Measurements from ENCODE around the gene C4orf50. TPM values are rescaled to one million over a fixed set of nuclear protein-coding genes. Genes with fewer than 3 reads are reported as not detected.

C4orf50 gene
- polyA plus RNA-seq, 1 donor from 2014 or later = 1.6 TPM

DNA sequence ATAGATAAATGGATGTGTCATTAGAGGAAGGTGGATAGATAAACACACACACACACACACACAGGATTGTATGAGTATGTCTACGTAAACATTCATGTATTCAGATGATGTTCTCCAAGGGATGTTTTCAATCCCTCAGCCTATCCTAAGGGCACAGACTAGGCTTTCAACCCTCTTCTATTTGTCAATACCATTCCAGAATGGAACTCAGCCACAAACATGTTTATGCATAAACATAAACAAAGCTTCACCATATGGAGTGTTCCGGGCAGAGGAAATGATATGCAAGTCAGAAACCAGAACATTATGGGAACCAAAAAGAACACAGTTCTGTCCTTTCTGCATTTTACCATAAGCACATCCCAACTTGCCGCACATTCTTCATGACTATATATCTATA is 150.4 kb downstream of the C4orf50 start:
- TF ChIP-seq RAD21 (conservative IDR thresholded peaks at IDR 0.05) (no peak), POLR2AphosphoS5 (IDR thresholded peaks at IDR 0.05) (no peak), SMC3 (conservative IDR thresholded peaks at IDR 0.05; ENCODE audit: poor library complexity) (no peak), MXI1 (conservative IDR thresholded peaks at IDR 0.05; ENCODE audit: poor library complexity, severe bottlenecking) (no peak), EP300 (conservative IDR thresholded peaks at IDR 0.05; ENCODE audit: poor library complexity, severe bottlenecking) (no peak)
- TF ChIP-seq, protein P1, sequence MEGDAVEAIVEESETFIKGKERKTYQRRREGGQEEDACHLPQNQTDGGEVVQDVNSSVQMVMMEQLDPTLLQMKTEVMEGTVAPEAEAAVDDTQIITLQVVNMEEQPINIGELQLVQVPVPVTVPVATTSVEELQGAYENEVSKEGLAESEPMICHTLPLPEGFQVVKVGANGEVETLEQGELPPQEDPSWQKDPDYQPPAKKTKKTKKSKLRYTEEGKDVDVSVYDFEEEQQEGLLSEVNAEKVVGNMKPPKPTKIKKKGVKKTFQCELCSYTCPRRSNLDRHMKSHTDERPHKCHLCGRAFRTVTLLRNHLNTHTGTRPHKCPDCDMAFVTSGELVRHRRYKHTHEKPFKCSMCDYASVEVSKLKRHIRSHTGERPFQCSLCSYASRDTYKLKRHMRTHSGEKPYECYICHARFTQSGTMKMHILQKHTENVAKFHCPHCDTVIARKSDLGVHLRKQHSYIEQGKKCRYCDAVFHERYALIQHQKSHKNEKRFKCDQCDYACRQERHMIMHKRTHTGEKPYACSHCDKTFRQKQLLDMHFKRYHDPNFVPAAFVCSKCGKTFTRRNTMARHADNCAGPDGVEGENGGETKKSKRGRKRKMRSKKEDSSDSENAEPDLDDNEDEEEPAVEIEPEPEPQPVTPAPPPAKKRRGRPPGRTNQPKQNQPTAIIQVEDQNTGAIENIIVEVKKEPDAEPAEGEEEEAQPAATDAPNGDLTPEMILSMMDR (IDR thresholded peaks at IDR 0.05; ENCODE audit: poor library complexity, severe bottlenecking) = no peak
- TF ChIP-seq, protein P2, sequence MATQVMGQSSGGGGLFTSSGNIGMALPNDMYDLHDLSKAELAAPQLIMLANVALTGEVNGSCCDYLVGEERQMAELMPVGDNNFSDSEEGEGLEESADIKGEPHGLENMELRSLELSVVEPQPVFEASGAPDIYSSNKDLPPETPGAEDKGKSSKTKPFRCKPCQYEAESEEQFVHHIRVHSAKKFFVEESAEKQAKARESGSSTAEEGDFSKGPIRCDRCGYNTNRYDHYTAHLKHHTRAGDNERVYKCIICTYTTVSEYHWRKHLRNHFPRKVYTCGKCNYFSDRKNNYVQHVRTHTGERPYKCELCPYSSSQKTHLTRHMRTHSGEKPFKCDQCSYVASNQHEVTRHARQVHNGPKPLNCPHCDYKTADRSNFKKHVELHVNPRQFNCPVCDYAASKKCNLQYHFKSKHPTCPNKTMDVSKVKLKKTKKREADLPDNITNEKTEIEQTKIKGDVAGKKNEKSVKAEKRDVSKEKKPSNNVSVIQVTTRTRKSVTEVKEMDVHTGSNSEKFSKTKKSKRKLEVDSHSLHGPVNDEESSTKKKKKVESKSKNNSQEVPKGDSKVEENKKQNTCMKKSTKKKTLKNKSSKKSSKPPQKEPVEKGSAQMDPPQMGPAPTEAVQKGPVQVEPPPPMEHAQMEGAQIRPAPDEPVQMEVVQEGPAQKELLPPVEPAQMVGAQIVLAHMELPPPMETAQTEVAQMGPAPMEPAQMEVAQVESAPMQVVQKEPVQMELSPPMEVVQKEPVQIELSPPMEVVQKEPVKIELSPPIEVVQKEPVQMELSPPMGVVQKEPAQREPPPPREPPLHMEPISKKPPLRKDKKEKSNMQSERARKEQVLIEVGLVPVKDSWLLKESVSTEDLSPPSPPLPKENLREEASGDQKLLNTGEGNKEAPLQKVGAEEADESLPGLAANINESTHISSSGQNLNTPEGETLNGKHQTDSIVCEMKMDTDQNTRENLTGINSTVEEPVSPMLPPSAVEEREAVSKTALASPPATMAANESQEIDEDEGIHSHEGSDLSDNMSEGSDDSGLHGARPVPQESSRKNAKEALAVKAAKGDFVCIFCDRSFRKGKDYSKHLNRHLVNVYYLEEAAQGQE (IDR thresholded peaks at IDR 0.05; ENCODE audit: borderline replicate concordance) = no peak
- Histone ChIP-seq H4K20me1 (ENCODE audit: insufficient read depth) (peaks cover 56% of the 10 kb centered on the region), H3K27ac (ENCODE audit: low read length) (no peak overlapping the region), H2AFZ (ENCODE audit: low read depth, low read length) (no peak overlapping the region), H3K9ac (ENCODE audit: low read length) (no peak overlapping the region), H3K27me3 (ENCODE audit: insufficient read depth, low read depth, low read length) (no peaks in the 10 kb centered on the region), H3F3A (ENCODE audit: insufficient read depth, low read length, poor library complexity, severe bottlenecking) (no peaks in the 10 kb centered on the region), H3K4me2 (ENCODE audit: low read length) (no peak overlapping the region), H3K9me3 (ENCODE audit: low read length) (no peaks in the 10 kb centered on the region), H3K79me2 (replicated peaks; ENCODE audit: insufficient read depth, low read length) (peaks cover 78% of the 10 kb centered on the region), H3K4me3 (ENCODE audit: low read length) (no peak overlapping the region), H3K36me3 (ENCODE audit: insufficient read depth, low read length) (peaks cover 11% of the 10 kb centered on the region), H3K9me2 (ENCODE audit: insufficient read depth, low read length) (no peaks in the 10 kb centered on the region)

DNA sequence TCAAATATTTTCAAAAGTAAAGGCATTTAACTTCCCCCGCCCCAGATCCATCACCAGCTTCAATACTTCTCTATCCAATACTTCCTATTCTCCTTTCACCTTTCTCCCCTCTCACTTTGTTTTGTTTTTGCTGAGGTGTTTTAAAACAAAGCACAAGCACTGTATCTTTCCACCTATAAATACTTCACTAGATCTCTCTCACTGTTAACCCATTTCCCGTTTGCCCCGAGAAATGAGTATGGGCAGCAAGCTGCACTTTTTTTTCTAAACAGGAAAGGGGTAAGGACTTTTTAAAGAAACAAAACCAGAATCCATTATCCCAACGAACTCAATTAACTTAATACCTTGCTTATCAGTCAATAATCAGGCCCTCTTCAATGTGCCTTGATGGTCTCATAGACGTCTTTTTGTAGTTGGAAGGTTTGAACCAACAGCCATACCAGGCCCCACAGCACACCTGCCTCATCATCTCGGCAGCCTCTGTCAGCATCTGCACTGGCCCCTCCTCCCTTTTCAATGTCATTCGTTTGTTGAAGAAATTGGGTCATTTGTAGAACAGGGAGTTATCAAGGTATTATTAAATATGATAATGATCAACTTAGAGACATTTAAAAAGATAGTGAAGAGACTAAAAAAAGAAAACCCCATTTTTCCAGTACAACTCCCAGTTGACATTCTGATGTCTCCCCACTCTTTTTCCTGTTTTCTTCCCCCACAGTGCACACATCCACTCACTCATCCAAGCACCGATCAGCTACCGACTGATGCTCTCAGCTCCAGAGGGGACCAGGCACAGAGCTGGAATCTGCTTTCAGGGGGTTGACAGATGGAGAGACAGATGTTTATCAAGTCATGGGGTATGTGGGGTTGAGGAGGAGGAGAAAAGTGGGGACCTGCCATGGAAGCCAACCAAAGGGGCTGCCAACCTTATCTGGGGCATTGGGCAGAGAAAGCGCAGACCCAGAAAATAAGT is 151.1 kb downstream of the C4orf50 start:
- no peaks in the 10 kb centered on the region for H3K9me3 ChIP-seq (ENCODE audit: low read length)
- peaks cover 57% of the 10 kb centered on the region for H4K20me1 ChIP-seq (ENCODE audit: insufficient read depth)
- no peak overlapping the region for H2AFZ ChIP-seq (ENCODE audit: low read depth, low read length)
- H3K36me3 ChIP-seq (ENCODE audit: insufficient read depth, low read length) = peaks cover 8% of the 10 kb centered on the region
- no peak overlapping the region for H3K4me3 ChIP-seq (ENCODE audit: low read length)
- H3F3A ChIP-seq (ENCODE audit: insufficient read depth, low read length, poor library complexity, severe bottlenecking) = no peaks in the 10 kb centered on the region
- no peak overlapping the region for H3K9ac ChIP-seq (ENCODE audit: low read length)
- peaks cover 78% of the 10 kb centered on the region for H3K79me2 ChIP-seq (replicated peaks; ENCODE audit: insufficient read depth, low read length)
- no peak overlapping the region for H3K4me2 ChIP-seq (ENCODE audit: low read length)
- TF ChIP-seq SMC3 (conservative IDR thresholded peaks at IDR 0.05; ENCODE audit: poor library complexity) (no peak), TAF1 (IDR thresholded peaks at IDR 0.05; ENCODE audit: low read depth) (no peak), RAD21 (conservative IDR thresholded peaks at IDR 0.05) (no peak)
- TF ChIP-seq, protein P1 (IDR thresholded peaks at IDR 0.05; ENCODE audit: poor library complexity, severe bottlenecking) = no peak
- no peaks in the 10 kb centered on the region for H3K9me2 ChIP-seq (ENCODE audit: insufficient read depth, low read length)
- no peaks in the 10 kb centered on the region for H3K27me3 ChIP-seq (ENCODE audit: insufficient read depth, low read depth, low read length)
- no peak overlapping the region for H3K27ac ChIP-seq (ENCODE audit: low read length)
